ENCODE results near the gene UROS.

UROS gene

GRCh38 chr10:125785791-125786190, 37.3 kb downstream of the UROS start:
- DNase-seq, result no peak

GRCh38 chr10:125783957-125784356, 39.1 kb downstream of the UROS start:
- DNase-seq, result no peak

- DNase-seq, result no peak
These were observed 39.6 kb downstream of the UROS start for GRCh38 chr10:125783408-125783807.

GRCh38 chr10:125782616-125783015, 40.4 kb downstream of the UROS start:
- DNase-seq, result no peak

GRCh38 chr10:125782054-125782453, 41.0 kb downstream of the UROS start:
- DNase-seq, result no peak

GRCh38 chr10:125781374-125781773, 41.7 kb downstream of the UROS start:
- DNase-seq, result no peak

- no peak for DNase-seq
These were observed 43.4 kb downstream of the UROS start for GRCh38 chr10:125779403-125780327.

- no peak for DNase-seq
These were observed 44.5 kb downstream of the UROS start for GRCh38 chr10:125778556-125778955.

- no peak for DNase-seq
These were observed 45.3 kb downstream of the UROS start for GRCh38 chr10:125777806-125778205.

GRCh38 chr10:125775491-125776106, 47.5 kb downstream of the UROS start, which contains the start of gene MMP21:
MMP21 (minus strand) TSS chr10:125775821; CDS start chr10:125775821, 0 bp downstream.
- DNase-seq, result no peak

- no peak for DNase-seq
These were observed 48.4 kb downstream of the UROS start for GRCh38 chr10:125774581-125775191.

GRCh38 chr10:125773687-125774543, 49.1 kb downstream of the UROS start:
- no peak for DNase-seq

- no peak for DNase-seq
These were observed 50.2 kb downstream of the UROS start for GRCh38 chr10:125772864-125773180.

GRCh38 chr10:125772112-125772863, 50.8 kb downstream of the UROS start:
- DNase-seq, result no peak

- no peak for DNase-seq
These were observed 52.2 kb downstream of the UROS start for GRCh38 chr10:125770844-125771243.

- no peak for DNase-seq
These were observed 53.9 kb downstream of the UROS start for GRCh38 chr10:125769175-125769574.

GRCh38 chr10:125768219-125768855, 54.7 kb downstream of the UROS start:
- DNase-seq, result no peak

GRCh38 chr10:125766511-125766910, 56.5 kb downstream of the UROS start:
- DNase-seq, result no peak

- DNase-seq, result no peak
These were observed 57.2 kb downstream of the UROS start for GRCh38 chr10:125765835-125766234.

GRCh38 chr10:125762692-125763648, 60.1 kb downstream of the UROS start:
- DNase-seq, result no peak

All from activated CD4-positive, alpha-beta T cell treated with anti-CD3 and anti-CD28 coated beads for 1 hour (primary cell).